HEK293 (cell line): ENCODE data around the gene SUFU.

Experiments used
- CTCF ChIA-PET: fragments of 350-600 bp; formaldehyde crosslinking; extraction: SDS; loops from one replicate; lab custom pipeline; 2021; ENCODE audit warnings: antibody characterized with exemption; lab: Yijun Ruan, JAX
- POLR2A ChIA-PET: fragments of 300-600 bp; formaldehyde crosslinking; extraction: SDS; loops from one replicate; lab custom pipeline; 2020; ENCODE audit warnings: antibody characterized with exemption, inconsistent platforms; lab: Yijun Ruan, JAX
- H3K27ac ChIP-seq: fragments of 200-500 bp; sonication (Bioruptor generic); 2 replicates; pipeline ENCODE4 v1.5.1; 2014; ENCODE audit warnings: low read depth, low read length, control low read depth, inconsistent platforms; ENCODE audit errors: extremely low read depth
- H3K36me3 ChIP-seq, 2 experiments: fragments of 200-500 bp in 1 of 2; sonication (Bioruptor generic) in 1 of 2; 1 replicate in 1 of 2; 2 replicates in 1 of 2; pipeline ENCODE4 v1.5.1; 2014 to 2017; ENCODE audit warnings: inconsistent platforms in 2 of 2, low read length in 2 of 2; ENCODE audit not compliant: control insufficient read depth in 2 of 2, insufficient read depth in 1 of 2
- H3K4me1 ChIP-seq: fragments of 200-500 bp; sonication (Bioruptor generic); 2 replicates; pipeline ENCODE4 v1.5.1; 2014; ENCODE audit warnings: mild to moderate bottlenecking, low read length, inconsistent platforms; ENCODE audit not compliant: control insufficient read depth, insufficient read depth
- H3K4me3 ChIP-seq: 2 replicates; pipeline ENCODE4 v1.5.1; 2011; ENCODE audit warnings: low read depth, mild to moderate bottlenecking, control low read depth, low read length, moderate library complexity
- H3K9me3 ChIP-seq: fragments of 200-500 bp; sonication (Bioruptor generic); 2 replicates; pipeline ENCODE4 v1.5.1; 2014; ENCODE audit warnings: low read depth, low read length, inconsistent platforms; ENCODE audit not compliant: control insufficient read depth, insufficient read depth
- GLI4 ChIP-seq: fragments of 450-650 bp; formaldehyde crosslinking; IDR thresholded peaks from 2 replicates; pipeline ENCODE4 v1.5.1; 2016; ENCODE audit warnings: missing biosample characterization, missing genetic modification characterization
- KLF10 ChIP-seq: fragments of 450-650 bp; IDR thresholded peaks from 2 replicates; pipeline ENCODE4 v1.5.1; 2018; ENCODE audit warnings: missing biosample characterization, mild to moderate bottlenecking, missing genetic modification characterization
- KLF8 ChIP-seq: fragments of 450-650 bp; formaldehyde crosslinking; IDR thresholded peaks from 2 replicates; pipeline ENCODE4 v1.5.1; 2016; ENCODE audit warnings: missing biosample characterization, missing genetic modification characterization
- YY1 ChIP-seq: fragments of 450-650 bp; formaldehyde crosslinking; IDR thresholded peaks from 2 replicates; pipeline ENCODE4 v1.5.1; 2018; ENCODE audit warnings: missing biosample characterization, missing genetic modification characterization
- ZFHX2 ChIP-seq: fragments of 450-650 bp; formaldehyde crosslinking; conservative IDR thresholded peaks from 2 replicates; pipeline ENCODE4 v1.5.1; 2016; ENCODE audit warnings: missing biosample characterization, missing genetic modification characterization
- ZFP3 ChIP-seq: fragments of 450-650 bp; formaldehyde crosslinking; IDR thresholded peaks from 2 replicates; pipeline ENCODE4 v1.5.1; 2016; ENCODE audit warnings: low read depth, missing biosample characterization, missing genetic modification characterization
- ZNF146 ChIP-seq: fragments of 450-650 bp; formaldehyde crosslinking; IDR thresholded peaks from 2 replicates; pipeline ENCODE4 v1.5.1; 2016; ENCODE audit warnings: missing biosample characterization, missing genetic modification characterization
- ZNF184 ChIP-seq: fragments of 450-650 bp; IDR thresholded peaks from 2 replicates; pipeline ENCODE4 v1.5.1; 2018; ENCODE audit warnings: missing biosample characterization, mild to moderate bottlenecking, missing genetic modification characterization
- ZNF214 ChIP-seq: fragments of 450-650 bp; formaldehyde crosslinking; IDR thresholded peaks from 2 replicates; pipeline ENCODE4 v1.5.1; 2017; ENCODE audit warnings: missing biosample characterization, mild to moderate bottlenecking, missing genetic modification characterization, borderline replicate concordance
- ZNF221 ChIP-seq: fragments of 450-650 bp; formaldehyde crosslinking; IDR thresholded peaks from 2 replicates; pipeline ENCODE4 v1.5.1; 2017; ENCODE audit warnings: missing biosample characterization, missing genetic modification characterization, borderline replicate concordance
- ZNF239 ChIP-seq: fragments of 450-650 bp; formaldehyde crosslinking; IDR thresholded peaks from 2 replicates; pipeline ENCODE4 v1.5.1; 2016; ENCODE audit warnings: missing biosample characterization, missing genetic modification characterization
- ZNF311 ChIP-seq: fragments of 450-650 bp; formaldehyde crosslinking; IDR thresholded peaks from 2 replicates; pipeline ENCODE4 v1.5.1; 2017; ENCODE audit warnings: missing biosample characterization, missing genetic modification characterization, borderline replicate concordance
- ZNF354C ChIP-seq: fragments of 450-650 bp; formaldehyde crosslinking; IDR thresholded peaks from 2 replicates; pipeline ENCODE4 v1.5.1; 2016; ENCODE audit warnings: missing biosample characterization, missing genetic modification characterization, low read depth, borderline replicate concordance
- ZNF529 ChIP-seq: fragments of 450-650 bp; formaldehyde crosslinking; IDR thresholded peaks from 2 replicates; pipeline ENCODE4 v1.5.1; 2017; ENCODE audit warnings: missing genetic modification characterization, missing biosample characterization; ENCODE audit not compliant: insufficient replicate concordance
- ZNF555 ChIP-seq: fragments of 450-650 bp; formaldehyde crosslinking; conservative IDR thresholded peaks from 2 replicates; pipeline ENCODE4 v1.5.1; 2017; ENCODE audit warnings: missing biosample characterization, mild to moderate bottlenecking, missing genetic modification characterization, inconsistent platforms
- ZNF701 ChIP-seq: fragments of 450-650 bp; formaldehyde crosslinking; IDR thresholded peaks from 2 replicates; pipeline ENCODE4 v1.5.1; 2016; ENCODE audit warnings: missing biosample characterization, missing genetic modification characterization
- ZSCAN30 ChIP-seq: fragments of 450-650 bp; IDR thresholded peaks from 2 replicates; pipeline ENCODE4 v1.5.1; 2018; ENCODE audit warnings: missing biosample characterization, mild to moderate bottlenecking, missing genetic modification characterization, moderate library complexity
- TF ChIP-seq, protein P1 (sequence below): fragments of 450-650 bp; formaldehyde crosslinking; IDR thresholded peaks from 2 replicates; pipeline ENCODE4 v1.5.1; 2016; ENCODE audit warnings: missing biosample characterization, missing genetic modification characterization
- TF ChIP-seq, protein P2 (sequence below): fragments of 450-650 bp; formaldehyde crosslinking; IDR thresholded peaks from 2 replicates; pipeline ENCODE4 v1.5.1; 2016; ENCODE audit warnings: missing biosample characterization, missing genetic modification characterization

SUFU gene

DNA sequence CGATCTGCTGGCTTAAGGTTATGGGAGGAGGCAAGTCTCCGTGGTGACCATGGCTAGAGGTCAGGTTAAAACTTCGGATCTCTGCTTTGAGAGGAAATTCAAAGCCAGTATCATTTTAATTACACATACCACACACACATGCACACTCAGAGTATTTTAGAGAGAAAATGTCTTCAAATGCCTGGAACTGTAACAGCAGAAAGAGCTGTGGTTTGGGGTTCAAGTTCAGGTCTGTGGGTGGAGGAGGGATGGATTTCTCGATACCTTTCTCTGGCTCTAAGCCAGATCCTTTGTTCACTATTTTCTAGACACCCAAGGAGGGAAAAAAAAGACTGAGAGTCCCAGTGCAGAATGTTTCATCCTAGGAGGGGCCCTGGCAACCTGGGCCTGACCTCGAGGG, 177.9 kb downstream of the SUFU start:
- Histone ChIP-seq H3K4me1 (peaks cover 4% of the 10 kb centered on the region), H3K27ac (no peak overlapping the region), H3K4me3 (no peak overlapping the region), H3K9me3 (no peaks in the 10 kb centered on the region), H3K36me3 (peaks cover 0 to 31% of the 10 kb centered on the region in 2 experiments; a peak in 2 of 3 replicates)
- ChIA-PET POLR2A (no interaction called here), CTCF (interaction anchor here (7.2 kb wide), 1 partner anchor 31 kb away, joined by 57 read pairs; the partner anchor contains the start of genes ARL3 and SFXN2)
- no peak for TF ChIP-seq ZNF239
- no peak for TF ChIP-seq ZNF221
- TF ChIP-seq ZSCAN30 (tag by site-specific recombination): no peak
- TF ChIP-seq KLF10 (tag by site-specific recombination): no peak

DNA sequence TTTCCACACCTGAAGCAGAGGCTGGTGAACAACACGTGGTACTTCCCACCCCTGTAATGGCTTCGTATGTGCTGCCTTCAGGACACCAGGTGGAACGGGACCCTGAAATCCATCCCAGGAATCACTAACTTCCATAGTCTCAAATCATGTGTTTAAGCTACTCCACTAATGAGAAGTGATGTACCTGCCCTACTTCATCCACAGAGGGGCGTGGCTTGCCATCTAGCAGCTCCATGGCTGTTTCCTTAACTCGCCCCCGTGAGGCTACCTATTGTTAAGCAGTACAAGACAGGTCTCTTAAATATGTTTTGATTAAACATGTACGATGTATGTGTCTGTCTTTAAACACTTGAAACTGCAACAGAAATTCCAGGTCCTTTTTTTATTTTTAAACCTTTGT, 178.6 kb downstream of the SUFU start:
- H3K4me3 ChIP-seq: no peak overlapping the region
- POLR2A ChIA-PET: no interaction called here
- H3K4me1 ChIP-seq: peaks cover 4% of the 10 kb centered on the region
- no peak overlapping the region for H3K27ac ChIP-seq
- H3K9me3 ChIP-seq: no peaks in the 10 kb centered on the region
- CTCF ChIA-PET: interaction anchor here (0.7 kb wide), 1 partner anchor 12 kb away, joined by 4 read pairs; no protein-coding TSS in a partner anchor
- TF ChIP-seq, protein P1, sequence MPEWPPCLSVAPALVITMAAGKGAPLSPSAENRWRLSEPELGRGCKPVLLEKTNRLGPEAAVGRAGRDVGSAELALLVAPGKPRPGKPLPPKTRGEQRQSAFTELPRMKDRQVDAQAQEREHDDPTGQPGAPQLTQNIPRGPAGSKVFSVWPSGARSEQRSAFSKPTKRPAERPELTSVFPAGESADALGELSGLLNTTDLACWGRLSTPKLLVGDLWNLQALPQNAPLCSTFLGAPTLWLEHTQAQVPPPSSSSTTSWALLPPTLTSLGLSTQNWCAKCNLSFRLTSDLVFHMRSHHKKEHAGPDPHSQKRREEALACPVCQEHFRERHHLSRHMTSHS (tag by site-specific recombination): no peak
- TF ChIP-seq GLI4: no peak
- TF ChIP-seq ZNF555 (tag by site-specific recombination): no peak
- TF ChIP-seq ZFP3 (tag by site-specific recombination): no peak
- TF ChIP-seq ZNF529 (tag by site-specific recombination): no peak
- no peak for TF ChIP-seq ZNF214
- peaks cover 0 to 31% of the 10 kb centered on the region in 2 experiments; a peak in 2 of 3 replicates for H3K36me3 ChIP-seq

DNA sequence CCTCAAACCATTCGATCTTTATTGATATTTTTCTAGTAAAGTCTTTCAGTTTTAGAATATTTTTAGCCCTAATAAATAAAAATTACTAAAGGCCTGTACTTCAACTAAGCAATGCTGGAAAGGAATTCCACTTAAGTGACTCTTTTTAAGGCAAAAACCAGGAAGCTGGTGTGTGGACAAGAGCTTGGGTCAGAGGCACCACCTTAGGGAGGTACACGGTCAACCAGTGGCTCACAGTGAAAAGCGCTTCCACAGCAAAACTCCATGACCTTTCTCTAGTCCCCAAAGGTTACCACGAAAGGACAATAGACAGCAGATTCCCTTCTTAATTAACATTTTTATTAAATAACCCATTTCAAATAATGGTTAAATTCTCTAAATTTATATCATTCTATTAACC, 179.2 kb downstream of the SUFU start:
- H3K4me1 ChIP-seq: peaks cover 4% of the 10 kb centered on the region
- ChIA-PET CTCF (interaction anchor here (0.5 to 1.0 kb wide), 3 partner anchors 13 to 387 kb away, joined by 3 to 4 read pairs (median 4); no protein-coding TSS in a partner anchor), POLR2A (interaction anchor here (1.6 kb wide), 1 partner anchor 31 kb away, joined by 3 read pairs; the partner anchor contains the start of gene ARL3)
- no peak overlapping the region for H3K27ac ChIP-seq
- H3K36me3 ChIP-seq: peaks cover 0 to 35% of the 10 kb centered on the region in 2 experiments; a peak in 2 of 3 replicates
- TF ChIP-seq ZNF184 (tag by site-specific recombination): no peak
- no peak for TF ChIP-seq ZNF701 (tag by site-specific recombination)
- TF ChIP-seq ZNF354C (tag by site-specific recombination): no peak
- no peak for TF ChIP-seq KLF8 (tag by site-specific recombination)
- TF ChIP-seq ZNF311 (tag by site-specific recombination): no peak
- TF ChIP-seq, protein P2, sequence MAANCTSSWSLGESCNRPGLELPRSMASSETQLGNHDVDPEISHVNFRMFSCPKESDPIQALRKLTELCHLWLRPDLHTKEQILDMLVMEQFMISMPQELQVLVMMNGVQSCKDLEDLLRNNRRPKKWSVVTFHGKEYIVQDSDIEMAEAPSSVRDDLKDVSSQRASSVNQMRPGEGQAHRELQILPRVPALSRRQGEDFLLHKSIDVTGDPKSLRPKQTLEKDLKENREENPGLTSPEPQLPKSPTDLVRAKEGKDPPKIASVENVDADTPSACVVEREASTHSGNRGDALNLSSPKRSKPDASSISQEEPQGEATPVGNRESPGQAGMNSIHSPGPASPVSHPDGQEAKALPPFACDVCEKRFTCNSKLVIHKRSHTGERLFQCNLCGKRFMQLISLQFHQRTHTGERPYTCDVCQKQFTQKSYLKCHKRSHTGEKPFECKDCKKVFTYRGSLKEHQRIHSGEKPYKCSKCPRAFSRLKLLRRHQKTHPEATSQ (tag by site-specific recombination): no peak
- TF ChIP-seq ZNF146: no peak
- TF ChIP-seq ZFHX2 (tag by site-specific recombination): no peak
- no peak for TF ChIP-seq YY1
- no peaks in the 10 kb centered on the region for H3K9me3 ChIP-seq
- H3K4me3 ChIP-seq: no peak overlapping the region
